Hepatocyte (in vitro differentiated cells): ENCODE data around the gene GMPPB.
"Not testable (repeated sequence)": the region's sequence is repeated elsewhere in the genome, so short reads cannot be mapped to it uniquely, and the experiment has no call there.

Source experiments
- CTCF ChIP-seq: fragments of 200-600 bp; sonication (generic); IDR thresholded peaks from 2 replicates; pipeline ENCODE4 v1.5.1; 2016; ENCODE audit warnings: antibody characterized with exemption, mild to moderate bottlenecking; ENCODE audit not compliant: poor library complexity
- EZH2 ChIP-seq: fragments of 200-600 bp; sonication (generic); IDR thresholded peaks from 2 replicates; pipeline ENCODE4 v1.6.1; 2016; ENCODE audit warnings: antibody characterized with exemption, mild to moderate bottlenecking, borderline replicate concordance

GRCh38 chr3:49688338-49689045 is 35.3 kb downstream of the GMPPB start:
- not testable (repeated sequence) for TF ChIP-seq CTCF, EZH2
